TTC549 (cell line): ENCODE data around the gene PPIL1.

Source experiments
- FAIRE-seq: peaks from 2 replicates; lab custom pipeline; 2012; peaks lifted over from hg19 to GRCh38; lab: Jason Lieb, UNC

Gene PPIL1

GRCh38 chr6:36853325-36853724 lies 21.3 kb downstream of the PPIL1 start:
- no peak for FAIRE-seq

- no peak for FAIRE-seq
Observed at GRCh38 chr6:36852481-36853147, 22.0 kb downstream of the PPIL1 start.

- FAIRE-seq, result no peak
Observed at GRCh38 chr6:36851626-36852025, 23.0 kb downstream of the PPIL1 start.

GRCh38 chr6:36851149-36851614 lies 23.4 kb downstream of the PPIL1 start:
- FAIRE-seq, result peak; percentile 49

- no peak for FAIRE-seq
Observed at GRCh38 chr6:36850021-36850420, 24.6 kb downstream of the PPIL1 start.

- FAIRE-seq, result no peak
Observed at GRCh38 chr6:36848658-36849441, 25.8 kb downstream of the PPIL1 start.

- no peak for FAIRE-seq
Observed at GRCh38 chr6:36847991-36848390, 26.6 kb downstream of the PPIL1 start.

GRCh38 chr6:36847152-36847551 lies 27.5 kb downstream of the PPIL1 start:
- FAIRE-seq, result no peak

GRCh38 chr6:36845233-36845632 lies 29.4 kb downstream of the PPIL1 start:
- FAIRE-seq, result no peak

- FAIRE-seq, result no peak
Observed at GRCh38 chr6:36844232-36845170, 30.1 kb downstream of the PPIL1 start.

GRCh38 chr6:36843170-36843569 lies 31.4 kb downstream of the PPIL1 start:
- no peak for FAIRE-seq

- FAIRE-seq, result no peak
Observed at GRCh38 chr6:36841756-36842155, 32.8 kb downstream of the PPIL1 start.

GRCh38 chr6:36840432-36841403 lies 33.9 kb downstream of the PPIL1 start:
- FAIRE-seq, result no peak

- FAIRE-seq, result no peak
Observed at GRCh38 chr6:36839749-36840431, 34.7 kb downstream of the PPIL1 start.

- FAIRE-seq, result no peak
Observed at GRCh38 chr6:36838896-36839748, 35.5 kb downstream of the PPIL1 start, which contains the start of gene CPNE5. CPNE5 (minus strand) TSS chr6:36839444; CDS start chr6:36839377, 67 bp downstream.

- no peak for FAIRE-seq
Observed at GRCh38 chr6:36837686-36838085, 36.9 kb downstream of the PPIL1 start.

GRCh38 chr6:36837022-36837339 lies 37.6 kb downstream of the PPIL1 start:
- no peak for FAIRE-seq

- FAIRE-seq, result no peak
Observed at GRCh38 chr6:36836111-36837021, 38.2 kb downstream of the PPIL1 start.
